CD14-positive monocyte (primary cell): ENCODE data around the gene ARMC12. TPM values are rescaled to one million over a fixed set of nuclear protein-coding genes. Genes with fewer than 3 reads are reported as not detected.

Source experiments
- DNase-seq, 3 donors: peaks; one replicate each; pipeline ENCODE4 v3.0.0-alpha.2; 2011 to 2022
- H2AFZ ChIP-seq: 2 replicates; pipeline ENCODE4 v1.6.0; 2012; ENCODE audit warnings: mild to moderate bottlenecking, low read depth, low read length, inconsistent platforms; ENCODE audit not compliant: insufficient read depth, poor library complexity, severe bottlenecking
- H3K27ac ChIP-seq, 2 donors: 1 replicate in 1 of 2; 2 replicates in 1 of 2; pipeline ENCODE4 v1.5.1; 2012 to 2013; ENCODE audit warnings: low read length in 2 of 2, control low read depth in 1 of 2, inconsistent platforms in 1 of 2, low read depth in 1 of 2, mild to moderate bottlenecking in 1 of 2
- H3K27me3 ChIP-seq, 2 donors: one replicate each; pipeline versions ENCODE4 v1.6.0 to v1.6.1; 2011 to 2013; ENCODE audit warnings: low read length in 2 of 2; ENCODE audit not compliant: control insufficient read depth in 2 of 2, insufficient read depth in 2 of 2
- H3K36me3 ChIP-seq, 2 donors: replicated peaks in 1 of 2; 1 replicate in 1 of 2; 2 replicates in 1 of 2; pipeline versions ENCODE4 v1.5.1 to v1.6.1; 2012 to 2013; ENCODE audit warnings: low read length in 2 of 2, control low read depth in 1 of 2, inconsistent platforms in 1 of 2, mild to moderate bottlenecking in 1 of 2; ENCODE audit not compliant: insufficient read depth in 2 of 2, control insufficient read depth in 1 of 2
- H3K4me1 ChIP-seq, 2 donors: 1 replicate in 1 of 2; 2 replicates in 1 of 2; pipeline versions ENCODE4 v1.5.1 to v1.6.1; 2012 to 2013; ENCODE audit warnings: low read length in 2 of 2, control low read depth in 1 of 2, inconsistent platforms in 1 of 2, mild to moderate bottlenecking in 1 of 2, moderate library complexity in 1 of 2; ENCODE audit not compliant: insufficient read depth in 2 of 2, control insufficient read depth in 1 of 2
- H3K4me2 ChIP-seq: replicated peaks from 2 replicates; pipeline ENCODE3; 2012; ENCODE audit warnings: low read length, moderate library complexity, mild to moderate bottlenecking; ENCODE audit not compliant: poor library complexity, severe bottlenecking; ENCODE audit errors: extremely low read depth
- H3K4me3 ChIP-seq, 3 experiments: fragments of 200-600 bp in 1 of 3; sonication (generic) in 1 of 3; replicated peaks in 1 of 3; 1 replicate in 2 of 3; 2 replicates in 1 of 3; pipeline ENCODE4 v1.5.1; 2011 to 2013; ENCODE audit warnings: low read length in 3 of 3, mild to moderate bottlenecking in 3 of 3, control low read depth in 2 of 3, low read depth in 2 of 3, inconsistent platforms in 1 of 3, moderate library complexity in 1 of 3
- H3K79me2 ChIP-seq: 2 replicates; pipeline ENCODE4 v1.6.0; 2012; ENCODE audit warnings: mild to moderate bottlenecking, control low read depth, inconsistent platforms, low read length, moderate library complexity; ENCODE audit not compliant: insufficient read depth
- H3K9ac ChIP-seq: 2 replicates; pipeline ENCODE4 v1.6.0; 2017; ENCODE audit warnings: low read length, mild to moderate bottlenecking; ENCODE audit not compliant: insufficient read depth, poor library complexity, severe bottlenecking
- H3K9me3 ChIP-seq, 2 donors: replicated peaks in 1 of 2; 1 replicate in 1 of 2; 2 replicates in 1 of 2; pipeline versions ENCODE4 v1.5.1 to v1.6.1; 2012 to 2013; ENCODE audit warnings: low read length in 2 of 2, control low read depth in 1 of 2; ENCODE audit not compliant: control insufficient read depth in 1 of 2, insufficient read depth in 1 of 2
- H4K20me1 ChIP-seq: 2 replicates; pipeline ENCODE4 v1.6.0; 2012; ENCODE audit warnings: mild to moderate bottlenecking, low read length, control low read depth, moderate library complexity; ENCODE audit not compliant: insufficient read depth
- H3K27ac Mint-ChIP-seq, 7 donors: one replicate each; pipeline ENCODE4 v1.8.0; 2020; ENCODE audit warnings: mild to moderate bottlenecking in 7 of 7, mixed read lengths in 7 of 7, moderate library complexity in 6 of 7, inconsistent platforms in 2 of 7
- H3K27me3 Mint-ChIP-seq, 3 donors: one replicate each; pipeline ENCODE4 v1.8.0; 2021 to 2022; ENCODE audit warnings: low read depth in 3 of 3, mild to moderate bottlenecking in 3 of 3, mixed read lengths in 3 of 3, moderate library complexity in 3 of 3, inconsistent platforms in 1 of 3
- H3K36me3 Mint-ChIP-seq, 2 donors: one replicate each; pipeline ENCODE4 v1.8.0; 2020; ENCODE audit warnings: mixed read lengths in 2 of 2, inconsistent platforms in 1 of 2, mild to moderate bottlenecking in 1 of 2
- H3K4me1 Mint-ChIP-seq: one replicate; pipeline ENCODE4 v1.8.0; 2020; ENCODE audit warnings: mild to moderate bottlenecking, mixed read lengths
- H3K4me3 Mint-ChIP-seq, 2 donors: one replicate each; pipeline ENCODE4 v1.8.0; 2020; ENCODE audit warnings: mild to moderate bottlenecking in 2 of 2, mixed read lengths in 2 of 2, moderate library complexity in 1 of 2
- H3K9me3 Mint-ChIP-seq, 7 donors: one replicate each; pipeline ENCODE4 v1.8.0; 2020 to 2022; ENCODE audit warnings: mixed read lengths in 7 of 7, mild to moderate bottlenecking in 6 of 7, moderate library complexity in 6 of 7, inconsistent platforms in 2 of 7
- CTCF ChIP-seq: fragments of 200-600 bp; IDR thresholded peaks from one replicate; pipeline ENCODE4 v1.8.0; 2022; ENCODE audit warnings: antibody characterized with exemption, mild to moderate bottlenecking
- WGBS: methylation state at CpG from one replicate; pipeline ENCODE4 v1.1.5; 2013; ENCODE audit warnings: missing lambda C conversion rate; ENCODE audit not compliant: insufficient coverage; 5-methylcytosine and 5-hydroxymethylcytosine counted together
- intact Hi-C, 2 donors: fragments of 100-400 bp; cut with micrococcal nuclease; formaldehyde crosslinking; loops; one replicate each; pipeline versions ENCODE4 v1.15.0 to v1.15.1; 2023
- polyA plus RNA-seq, 3 donors: library from polyadenylated mRNA; depleted of rRNA in 1 of 3; unstranded in 2 of 3; stranded (reverse) in 1 of 3; fragments of 300-500 nt in 2 of 3; fragments of >200 nt in 1 of 3; fragmentation: Illumina TruSeq in 2 of 3; gene quantifications; 1 replicate in 2 of 3; 2 replicates in 1 of 3; pipeline ENCODE4 v1.2.3, GENCODE V29; 2012 to 2021

Gene ARMC12
- polyA plus RNA-seq, 3 donors: 2.7 TPM; not detected in 2

GRCh38 chr6:35778437-35778836 lies 41.6 kb downstream of the ARMC12 start:
- Histone ChIP-seq H2AFZ (no peak overlapping the region), H3K4me1 (peaks cover 7 to 9% of the 10 kb centered on the region in 2 donors), H3K9me3 (no peaks in the 10 kb centered on the region), H3K9ac (no peak overlapping the region), H3K79me2 (no peaks in the 10 kb centered on the region), H3K27me3 (peaks cover 0 to 17% of the 10 kb centered on the region in 2 donors), H3K4me3 (no peak overlapping the region), H3K4me2 (no peak overlapping the region), H3K36me3 (no peaks in the 10 kb centered on the region), H4K20me1 (no peaks in the 10 kb centered on the region), H3K27ac (no peak overlapping the region)
- DNase-seq: no peak
- peaks cover 18 to 32% (median 31%) of the 10 kb centered on the region in 3 donors for H3K27me3 Mint-ChIP-seq
- 94% methylated on average over 2 of the region's 2 CpGs for WGBS
- intact Hi-C loops: loop anchor here in 1 of 2 donors (10.0 kb wide), 1 partner anchor 176 kb away; no protein-coding TSS in a partner anchor
- H3K4me1 Mint-ChIP-seq: peaks cover 9% of the 10 kb centered on the region
- H3K9me3 Mint-ChIP-seq: peaks cover 0 to 2% (median 0%) of the 10 kb centered on the region in 7 donors
- no peak overlapping the region for H3K4me3 Mint-ChIP-seq
- H3K27ac Mint-ChIP-seq: no peak overlapping the region
- H3K36me3 Mint-ChIP-seq: peaks cover 0 to 3% of the 10 kb centered on the region in 2 donors
- TF ChIP-seq CTCF: no peak

- 91% methylated on average over 5 of the region's 7 CpGs for WGBS
- no peak within 1 kb of the TSS for H3K27ac Mint-ChIP-seq
- intact Hi-C loops: no loop called here
These were observed 43.9 kb downstream of the ARMC12 start, which contains the start of gene CLPSL1 for GRCh38 chr6:35780719-35781118. Gene CLPSL1 (plus strand): TSS chr6:35781019. CDS start chr6:35781111, 92 bp downstream.

More at GRCh38 chr6:35780719-35781118, 43.9 kb downstream of the ARMC12 start, which contains the start of gene CLPSL1:
- H3K4me3 Mint-ChIP-seq: no peak within 1 kb of the TSS
- H3K4me1 ChIP-seq: peaks cover 7 to 9% of the 10 kb centered on the region in 2 donors
- H3K36me3 ChIP-seq: no peaks in the 10 kb centered on the region
- H3K9me3 ChIP-seq: no peaks in the 10 kb centered on the region
- H3K4me1 Mint-ChIP-seq: peaks cover 6% of the 10 kb centered on the region
- no peak for TF ChIP-seq CTCF
- H3K9ac ChIP-seq: no peak within 1 kb of the TSS
- peaks cover 15 to 45% (median 42%) of the 10 kb centered on the region in 3 donors for H3K27me3 Mint-ChIP-seq
- H3K27ac ChIP-seq: no peak within 1 kb of the TSS
- no peaks in the 10 kb centered on the region for H3K79me2 ChIP-seq
- H4K20me1 ChIP-seq: no peaks in the 10 kb centered on the region
- no peak within 1 kb of the TSS for H3K4me2 ChIP-seq
- no peak within 1 kb of the TSS for H2AFZ ChIP-seq
- peaks cover 0 to under 1% of the 10 kb centered on the region in 2 donors for H3K36me3 Mint-ChIP-seq
- H3K9me3 Mint-ChIP-seq: peaks cover 0 to 5% (median 0%) of the 10 kb centered on the region in 7 donors
- no peak within 1 kb of the TSS for H3K4me3 ChIP-seq
- no peak for DNase-seq
- peaks cover 0 to 18% of the 10 kb centered on the region in 2 donors for H3K27me3 ChIP-seq
